Panc1 (cell line): ENCODE results near the gene ACP3.

Experiments
- REST ChIP-seq, 2 experiments: IDR thresholded peaks; 2 replicates each; pipeline ENCODE4 v1.6.1; 2011 to 2012; ENCODE audit warnings: low read depth in 2 of 2, control low read depth in 1 of 2, low read length in 1 of 2, mild to moderate bottlenecking in 1 of 2, moderate library complexity in 1 of 2; ENCODE audit not compliant: insufficient read depth in 1 of 2
- TF ChIP-seq, protein P1 (sequence below): fragments of 450-650 bp; IDR thresholded peaks from 2 replicates; pipeline ENCODE4 v1.5.1; 2017; ENCODE audit warnings: mild to moderate bottlenecking

GRCh38 chr3:132317229-132317948 lies at the start of gene ACP3:
- TF ChIP-seq, protein P1, sequence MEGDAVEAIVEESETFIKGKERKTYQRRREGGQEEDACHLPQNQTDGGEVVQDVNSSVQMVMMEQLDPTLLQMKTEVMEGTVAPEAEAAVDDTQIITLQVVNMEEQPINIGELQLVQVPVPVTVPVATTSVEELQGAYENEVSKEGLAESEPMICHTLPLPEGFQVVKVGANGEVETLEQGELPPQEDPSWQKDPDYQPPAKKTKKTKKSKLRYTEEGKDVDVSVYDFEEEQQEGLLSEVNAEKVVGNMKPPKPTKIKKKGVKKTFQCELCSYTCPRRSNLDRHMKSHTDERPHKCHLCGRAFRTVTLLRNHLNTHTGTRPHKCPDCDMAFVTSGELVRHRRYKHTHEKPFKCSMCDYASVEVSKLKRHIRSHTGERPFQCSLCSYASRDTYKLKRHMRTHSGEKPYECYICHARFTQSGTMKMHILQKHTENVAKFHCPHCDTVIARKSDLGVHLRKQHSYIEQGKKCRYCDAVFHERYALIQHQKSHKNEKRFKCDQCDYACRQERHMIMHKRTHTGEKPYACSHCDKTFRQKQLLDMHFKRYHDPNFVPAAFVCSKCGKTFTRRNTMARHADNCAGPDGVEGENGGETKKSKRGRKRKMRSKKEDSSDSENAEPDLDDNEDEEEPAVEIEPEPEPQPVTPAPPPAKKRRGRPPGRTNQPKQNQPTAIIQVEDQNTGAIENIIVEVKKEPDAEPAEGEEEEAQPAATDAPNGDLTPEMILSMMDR = no peak
- no peak for TF ChIP-seq REST (IDR thresholded peaks at IDR 0.05; ENCODE audit: insufficient read depth in 1 of 2, low read depth in 2 of 2, low read length in 1 of 2)
